ENCODE data around the gene CTTNBP2.

CTTNBP2 gene

DNA sequence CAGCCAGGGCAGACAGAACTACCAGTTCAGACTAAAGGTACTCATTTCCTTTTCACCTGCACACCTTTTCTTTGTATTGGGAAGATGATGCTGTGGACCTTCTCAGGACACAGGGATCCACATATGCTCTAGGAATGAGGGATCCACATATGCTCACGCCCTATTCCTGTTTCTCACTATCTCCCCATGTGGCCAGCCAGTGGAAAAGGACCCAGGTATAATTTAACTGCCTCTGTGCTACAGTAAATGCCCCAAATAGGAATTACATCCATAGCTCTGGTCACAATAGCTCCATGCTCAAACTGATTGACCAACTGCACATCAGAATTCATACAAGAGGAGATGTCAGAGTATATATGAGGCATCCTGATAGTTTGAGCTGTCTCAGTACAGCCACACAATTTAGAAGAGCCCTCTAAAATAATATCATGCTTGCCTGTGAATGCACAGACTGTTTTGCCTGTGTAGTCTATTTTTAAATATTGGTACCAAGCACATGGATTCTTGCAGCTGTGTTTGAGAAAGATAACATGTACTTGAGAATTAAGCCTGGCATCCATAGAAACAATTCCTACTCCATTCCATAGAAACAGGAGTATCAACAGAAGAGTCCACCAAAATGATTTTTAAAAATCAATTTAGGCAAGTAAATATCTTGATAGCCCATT is 43.7 kb downstream of the CTTNBP2 start:
- H3K4me3 ChIP-seq (ENCODE audit: low read depth, low read length) = no peak overlapping the region
- no peak for DNase-seq (ENCODE audit: low read depth)
- TF ChIP-seq, protein P1, sequence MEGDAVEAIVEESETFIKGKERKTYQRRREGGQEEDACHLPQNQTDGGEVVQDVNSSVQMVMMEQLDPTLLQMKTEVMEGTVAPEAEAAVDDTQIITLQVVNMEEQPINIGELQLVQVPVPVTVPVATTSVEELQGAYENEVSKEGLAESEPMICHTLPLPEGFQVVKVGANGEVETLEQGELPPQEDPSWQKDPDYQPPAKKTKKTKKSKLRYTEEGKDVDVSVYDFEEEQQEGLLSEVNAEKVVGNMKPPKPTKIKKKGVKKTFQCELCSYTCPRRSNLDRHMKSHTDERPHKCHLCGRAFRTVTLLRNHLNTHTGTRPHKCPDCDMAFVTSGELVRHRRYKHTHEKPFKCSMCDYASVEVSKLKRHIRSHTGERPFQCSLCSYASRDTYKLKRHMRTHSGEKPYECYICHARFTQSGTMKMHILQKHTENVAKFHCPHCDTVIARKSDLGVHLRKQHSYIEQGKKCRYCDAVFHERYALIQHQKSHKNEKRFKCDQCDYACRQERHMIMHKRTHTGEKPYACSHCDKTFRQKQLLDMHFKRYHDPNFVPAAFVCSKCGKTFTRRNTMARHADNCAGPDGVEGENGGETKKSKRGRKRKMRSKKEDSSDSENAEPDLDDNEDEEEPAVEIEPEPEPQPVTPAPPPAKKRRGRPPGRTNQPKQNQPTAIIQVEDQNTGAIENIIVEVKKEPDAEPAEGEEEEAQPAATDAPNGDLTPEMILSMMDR (IDR thresholded peaks at IDR 0.05; ENCODE audit: control insufficient read depth, extremely low read depth, insufficient read depth) = no peak

DNA sequence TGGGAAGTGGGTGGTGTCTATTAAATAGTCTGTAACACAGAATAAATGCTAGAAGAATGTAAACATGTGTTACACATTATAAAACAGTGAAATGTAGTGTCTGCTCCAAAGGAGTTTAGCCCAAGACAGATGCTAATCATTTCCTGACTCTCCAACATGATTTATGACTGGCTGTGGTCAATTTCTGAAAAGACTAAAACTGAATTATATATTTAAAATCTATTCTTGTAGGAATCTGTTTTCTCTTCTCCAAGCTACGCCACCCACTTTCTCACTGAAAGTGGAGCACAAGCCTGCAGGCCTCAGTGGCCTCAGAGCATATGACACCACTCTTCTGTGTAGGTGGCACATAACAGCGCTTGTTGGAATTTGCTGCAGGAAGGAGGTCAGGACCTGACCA is 44.4 kb downstream of the CTTNBP2 start:
- no peak for DNase-seq (ENCODE audit: low read depth)
- no peak overlapping the region for H3K4me3 ChIP-seq (ENCODE audit: low read depth, low read length)
- TF ChIP-seq, protein P1 (IDR thresholded peaks at IDR 0.05; ENCODE audit: control insufficient read depth, extremely low read depth, insufficient read depth) = no peak

GRCh38 chr7:117827862-117828261 is 45.4 kb downstream of the CTTNBP2 start:
- H3K4me3 ChIP-seq (ENCODE audit: low read depth, low read length) = no peak overlapping the region
- peak; percentile 46 for DNase-seq (ENCODE audit: low read depth)
- TF ChIP-seq, protein P1 (IDR thresholded peaks at IDR 0.05; ENCODE audit: control insufficient read depth, extremely low read depth, insufficient read depth) = no peak

DNA sequence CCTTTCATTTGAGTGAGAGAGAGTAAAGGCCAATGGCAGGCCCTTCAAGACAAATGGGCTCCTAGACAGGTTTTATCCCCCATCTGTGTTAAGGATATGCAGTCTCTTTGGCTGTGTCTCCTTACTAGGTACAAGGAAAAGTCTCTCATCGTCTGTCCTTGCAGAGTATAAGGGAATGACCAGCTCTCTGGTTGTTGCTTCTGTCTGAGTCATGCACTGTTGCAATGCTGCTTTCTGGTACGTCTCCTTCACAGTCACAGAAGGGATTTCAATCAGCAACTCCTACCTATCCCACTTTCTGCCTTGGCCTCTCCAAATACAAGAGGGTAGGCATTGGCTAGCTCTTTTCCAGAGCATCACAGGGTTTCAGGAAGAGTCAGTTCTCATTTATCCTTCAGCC is 48.1 kb downstream of the CTTNBP2 start:
- no peak for DNase-seq (ENCODE audit: low read depth)
- TF ChIP-seq, protein P1 (IDR thresholded peaks at IDR 0.05; ENCODE audit: control insufficient read depth, extremely low read depth, insufficient read depth) = no peak
- no peak overlapping the region for H3K4me3 ChIP-seq (ENCODE audit: low read depth, low read length)

DNA sequence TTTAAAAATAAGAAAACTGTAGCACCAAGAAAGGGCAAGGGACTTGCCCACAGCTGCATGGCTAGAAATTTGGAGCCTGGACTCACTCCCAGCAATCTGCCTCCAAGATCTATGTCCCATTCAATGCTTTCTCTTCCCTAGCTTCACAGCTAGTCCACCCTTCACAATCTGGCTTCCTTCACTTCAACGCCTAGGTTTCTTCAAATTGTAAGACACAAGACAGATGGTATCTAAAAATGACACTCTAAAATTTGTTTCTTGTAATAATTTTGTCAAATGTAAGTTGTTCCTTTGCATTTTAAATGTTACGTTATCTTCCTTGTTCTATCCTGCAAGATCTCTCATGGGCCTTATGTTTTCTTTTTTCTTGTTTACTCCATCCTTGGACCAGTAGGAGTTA is 48.6 kb downstream of the CTTNBP2 start:
- DNase-seq (ENCODE audit: low read depth) = no peak
- TF ChIP-seq, protein P1 (IDR thresholded peaks at IDR 0.05; ENCODE audit: control insufficient read depth, extremely low read depth, insufficient read depth) = no peak
- no peak overlapping the region for H3K4me3 ChIP-seq (ENCODE audit: low read depth, low read length)

DNA sequence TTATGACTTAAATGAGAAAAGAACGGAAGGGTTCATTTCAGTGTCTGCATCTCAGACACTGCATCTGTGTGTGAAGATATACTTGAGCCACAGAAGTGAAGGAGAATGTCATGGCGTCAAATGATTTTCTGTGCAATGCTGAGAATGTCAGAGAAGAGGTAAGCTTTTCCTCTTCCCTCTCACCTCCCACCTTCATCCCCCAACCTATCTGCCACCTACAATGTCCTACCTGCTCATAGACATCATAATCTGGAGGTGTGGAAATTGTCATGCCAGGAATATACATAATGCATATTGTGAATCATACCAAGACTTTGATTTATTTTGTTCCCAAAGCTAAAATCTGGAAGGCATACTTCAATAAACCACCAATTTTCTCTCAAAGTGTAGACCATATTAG is 53.7 kb downstream of the CTTNBP2 start:
- DNase-seq (ENCODE audit: low read depth) = no peak
- TF ChIP-seq, protein P1 (IDR thresholded peaks at IDR 0.05; ENCODE audit: control insufficient read depth, extremely low read depth, insufficient read depth) = no peak
- H3K4me3 ChIP-seq (ENCODE audit: low read depth, low read length) = no peak overlapping the region

DNA sequence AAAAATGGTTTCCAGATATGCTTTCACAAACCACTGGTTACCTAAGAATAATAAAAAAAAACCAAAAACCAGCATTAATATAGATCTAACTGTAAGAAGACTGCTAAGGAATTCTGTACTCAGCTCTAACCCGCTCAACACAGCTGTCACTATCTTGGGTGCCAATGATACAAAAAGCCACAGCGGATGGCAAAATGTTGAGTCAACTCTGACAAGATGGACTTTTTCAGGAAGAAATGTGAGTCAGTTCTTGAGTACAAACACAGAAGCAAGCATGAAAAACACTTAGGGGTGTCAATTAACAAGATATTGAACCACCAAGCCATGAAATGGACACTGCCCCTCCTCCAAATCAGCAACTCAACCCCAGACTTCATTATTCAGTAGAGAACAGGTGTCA is 55.0 kb downstream of the CTTNBP2 start:
- no peak for DNase-seq (ENCODE audit: low read depth)
- TF ChIP-seq, protein P1 (IDR thresholded peaks at IDR 0.05; ENCODE audit: control insufficient read depth, extremely low read depth, insufficient read depth) = no peak
- no peak overlapping the region for H3K4me3 ChIP-seq (ENCODE audit: low read depth, low read length)

Data from LNCaP clone FGC (cell line).